Upper lobe of left lung (tissue), 6 donors: Measurements from ENCODE around the gene CAMK1D. TPM values are rescaled to one million over a fixed set of nuclear protein-coding genes. Genes with fewer than 3 reads are reported as not detected.

Experiments used
- ATAC-seq, 2 donors: fragments of 200-7000 bp; cut with Tn5 transposase; one replicate each; pipeline ENCODE4 v1.9.1; 2022; ENCODE audit warnings: mild to moderate bottlenecking in 2 of 2, moderate library complexity in 2 of 2; ENCODE audit not compliant: low FRiP score in 2 of 2
- DNase-seq, 2 donors: peaks; one replicate each; pipeline ENCODE4 v3.0.0-alpha.2; 2019 to 2020
- H3K27ac ChIP-seq, 4 donors: fragments of 200-600 bp; sonication (generic); one replicate each; pipeline ENCODE4 v1.5.1; 2016 to 2019
- H3K27me3 ChIP-seq, 4 donors: fragments of 200-600 bp; sonication (generic); one replicate each; pipeline ENCODE4 v1.5.1; 2017 to 2019
- H3K36me3 ChIP-seq, 4 donors: fragments of 200-600 bp; sonication (generic); one replicate each; pipeline ENCODE4 v1.5.1; 2016 to 2019
- H3K4me1 ChIP-seq, 4 donors: fragments of 200-600 bp; sonication (generic); one replicate each; pipeline ENCODE4 v1.5.1; 2018 to 2019
- H3K4me3 ChIP-seq, 4 donors: fragments of 200-600 bp; sonication (generic); one replicate each; pipeline ENCODE4 v1.5.1; 2017 to 2019; ENCODE audit warnings: mild to moderate bottlenecking in 2 of 4, moderate library complexity in 1 of 4
- H3K9me3 ChIP-seq, 4 donors: fragments of 200-600 bp; sonication (generic); one replicate each; pipeline ENCODE4 v1.5.1; 2018 to 2019
- EP300 ChIP-seq, 4 donors: sonication (generic); formaldehyde crosslinking; IDR thresholded peaks; one replicate each; pipeline ENCODE4 v1.5.1; 2017; ENCODE audit warnings: antibody characterized with exemption in 4 of 4, control low read depth in 2 of 4
- POLR2A ChIP-seq, 4 donors: fragments of 450-650 bp; IDR thresholded peaks; one replicate each; pipeline ENCODE4 v1.5.1; 2016 to 2017; ENCODE audit warnings: antibody characterized with exemption in 4 of 4, mild to moderate bottlenecking in 2 of 4
- POLR2AphosphoS5 ChIP-seq, 2 donors: sonication (generic); formaldehyde crosslinking; IDR thresholded peaks; one replicate each; pipeline ENCODE4 v1.5.1; 2017; ENCODE audit warnings: antibody characterized with exemption in 2 of 2
- WGBS, 2 donors: methylation state at CpG; one replicate each; pipeline ENCODE4 v1.1.5; 2017 to 2018; 5-methylcytosine and 5-hydroxymethylcytosine counted together
- total RNA-seq, 6 donors: library from RNA; depleted of rRNA in 4 of 6; stranded (reverse); fragments of >200 nt in 4 of 6; gene quantifications; one replicate each; pipeline versions ENCODE4 v1.1.0 to v1.2.1, GENCODE V29; 2016 to 2021
- TF ChIP-seq, protein P1 (sequence below), 6 experiments: fragments of 450-650 bp in 4 of 6; fragments of 200-600 bp in 2 of 6; sonication (generic) in 2 of 6; IDR thresholded peaks; one replicate each; pipeline ENCODE4 v1.5.1; 2016 to 2019; ENCODE audit warnings: antibody characterized with exemption in 6 of 6
- donor health status: DM: no; HTN: no; CAD: no; lungs with moderate emphysema.
- donor health status: DM: no; HTN: yes; CAD: no; lungs with severe emphysema.

CAMK1D gene
- total RNA-seq, 6 donors from 2014 or later: 6.2 to 29.2 (median 19.0) TPM

DNA sequence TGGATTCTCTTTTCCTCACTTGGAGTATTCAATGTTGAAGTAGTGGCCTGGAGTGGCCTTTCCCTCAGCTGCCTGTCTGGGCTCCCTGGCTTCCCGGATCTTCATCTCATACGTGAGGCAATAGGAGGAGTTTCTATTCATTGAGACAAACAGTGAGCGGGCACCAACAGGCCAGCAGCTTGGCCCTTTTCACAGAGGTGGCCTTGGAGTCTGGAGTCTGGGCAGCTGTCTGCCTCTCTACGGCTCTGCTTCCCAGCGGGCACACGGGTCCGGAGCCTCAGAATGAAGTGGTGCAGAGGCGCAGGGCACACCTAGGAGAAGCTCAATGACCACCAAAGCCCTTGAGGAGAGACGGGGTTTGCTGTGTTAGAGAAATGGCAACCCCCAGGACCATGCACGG lies 482.7 kb downstream of the CAMK1D start:
- H3K4me3 ChIP-seq: no peak overlapping the region
- H3K27ac ChIP-seq: no peak overlapping the region
- ATAC-seq: no peak
- H3K36me3 ChIP-seq: no peaks in the 10 kb centered on the region
- TF ChIP-seq, protein P1, sequence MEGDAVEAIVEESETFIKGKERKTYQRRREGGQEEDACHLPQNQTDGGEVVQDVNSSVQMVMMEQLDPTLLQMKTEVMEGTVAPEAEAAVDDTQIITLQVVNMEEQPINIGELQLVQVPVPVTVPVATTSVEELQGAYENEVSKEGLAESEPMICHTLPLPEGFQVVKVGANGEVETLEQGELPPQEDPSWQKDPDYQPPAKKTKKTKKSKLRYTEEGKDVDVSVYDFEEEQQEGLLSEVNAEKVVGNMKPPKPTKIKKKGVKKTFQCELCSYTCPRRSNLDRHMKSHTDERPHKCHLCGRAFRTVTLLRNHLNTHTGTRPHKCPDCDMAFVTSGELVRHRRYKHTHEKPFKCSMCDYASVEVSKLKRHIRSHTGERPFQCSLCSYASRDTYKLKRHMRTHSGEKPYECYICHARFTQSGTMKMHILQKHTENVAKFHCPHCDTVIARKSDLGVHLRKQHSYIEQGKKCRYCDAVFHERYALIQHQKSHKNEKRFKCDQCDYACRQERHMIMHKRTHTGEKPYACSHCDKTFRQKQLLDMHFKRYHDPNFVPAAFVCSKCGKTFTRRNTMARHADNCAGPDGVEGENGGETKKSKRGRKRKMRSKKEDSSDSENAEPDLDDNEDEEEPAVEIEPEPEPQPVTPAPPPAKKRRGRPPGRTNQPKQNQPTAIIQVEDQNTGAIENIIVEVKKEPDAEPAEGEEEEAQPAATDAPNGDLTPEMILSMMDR (IDR thresholded peaks at IDR 0.05): no peak
- no peak for TF ChIP-seq POLR2A (IDR thresholded peaks at IDR 0.05)
- no peaks in the 10 kb centered on the region for H3K4me1 ChIP-seq
- no peak for DNase-seq
- no peaks in the 10 kb centered on the region for H3K27me3 ChIP-seq
- 93 to 96% methylated on average over 10 of the region's 10 CpGs for WGBS, 2 donors
- H3K9me3 ChIP-seq: no peaks in the 10 kb centered on the region

DNA sequence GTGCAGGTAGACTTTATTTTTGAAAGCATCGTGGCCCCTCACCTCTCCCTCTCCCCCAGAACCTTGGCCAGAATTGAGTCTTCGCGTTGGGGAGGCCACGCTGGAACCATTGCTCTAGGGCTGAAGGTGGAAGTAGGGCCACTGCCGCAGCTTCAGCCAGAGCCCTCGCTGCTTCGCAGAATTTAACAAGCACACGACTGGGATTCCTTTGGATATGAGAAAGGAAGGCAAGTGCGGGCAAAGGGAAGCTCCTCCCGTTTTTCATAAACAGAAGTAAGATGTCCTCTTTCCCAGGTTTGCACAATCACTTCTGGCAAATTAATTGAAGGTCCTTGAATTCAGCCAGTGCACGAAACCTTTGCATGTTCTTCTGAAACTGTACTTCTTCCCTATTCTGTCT lies 484.1 kb downstream of the CAMK1D start:
- no peak for DNase-seq
- Histone ChIP-seq H3K27me3 (no peaks in the 10 kb centered on the region), H3K4me3 (no peak overlapping the region), H3K4me1 (no peaks in the 10 kb centered on the region), H3K9me3 (no peaks in the 10 kb centered on the region), H3K27ac (no peak overlapping the region), H3K36me3 (no peaks in the 10 kb centered on the region)
- WGBS, 2 donors: 79 to 85% methylated on average over 11 of the region's 11 CpGs
- TF ChIP-seq EP300 (IDR thresholded peaks at IDR 0.05) (no peak), POLR2AphosphoS5 (IDR thresholded peaks at IDR 0.05) (no peak), POLR2A (IDR thresholded peaks at IDR 0.05) (no peak)
- TF ChIP-seq, protein P1 (IDR thresholded peaks at IDR 0.05): no peak
- no peak for ATAC-seq

GRCh38 chr10:12834116-12834665 lies 484.8 kb downstream of the CAMK1D start:
- Histone ChIP-seq H3K4me3 (no peak overlapping the region), H3K9me3 (no peaks in the 10 kb centered on the region), H3K4me1 (no peaks in the 10 kb centered on the region), H3K27ac (no peak overlapping the region), H3K27me3 (no peaks in the 10 kb centered on the region), H3K36me3 (no peaks in the 10 kb centered on the region)
- DNase-seq (no peak), ATAC-seq (no peak)
- 86 to 91% methylated on average over 11 to 19 of the region's 19 CpGs for WGBS, 2 donors
- TF ChIP-seq POLR2AphosphoS5 (IDR thresholded peaks at IDR 0.05): no peak
- TF ChIP-seq, protein P1 (IDR thresholded peaks at IDR 0.05): no peak
- no peak for TF ChIP-seq EP300 (IDR thresholded peaks at IDR 0.05)
- TF ChIP-seq POLR2A (IDR thresholded peaks at IDR 0.05): no peak

DNA sequence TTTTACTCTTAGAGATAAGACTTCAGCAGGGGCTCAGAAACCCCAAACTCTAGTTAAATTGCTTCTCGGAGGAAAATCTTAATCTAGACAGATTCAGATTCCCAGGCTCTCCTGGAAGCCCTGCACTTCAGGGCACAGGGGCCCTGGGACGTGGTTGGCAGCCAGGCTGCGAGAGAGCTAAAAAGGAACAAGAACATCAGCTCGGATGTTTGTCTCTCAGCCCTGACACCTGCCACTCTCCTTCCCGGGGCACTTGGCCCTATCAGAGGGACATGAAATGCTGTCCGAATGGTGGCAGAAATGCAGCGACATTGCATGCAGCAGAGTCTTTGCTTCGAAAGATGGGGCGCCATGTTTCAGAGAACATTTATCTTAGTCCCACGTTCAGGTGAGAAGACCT lies 485.4 kb downstream of the CAMK1D start:
- DNase-seq: no peak
- TF ChIP-seq POLR2AphosphoS5 (IDR thresholded peaks at IDR 0.05) (no peak), EP300 (IDR thresholded peaks at IDR 0.05) (no peak), POLR2A (IDR thresholded peaks at IDR 0.05) (no peak)
- TF ChIP-seq, protein P1 (IDR thresholded peaks at IDR 0.05): no peak
- peaks cover 0 to 1% (median 0%) of the 10 kb centered on the region in 4 donors for H3K4me1 ChIP-seq

GRCh38 chr10:12835709-12836108 lies 486.4 kb downstream of the CAMK1D start:
- peak in 1 of 2 donors; percentile 81 for ATAC-seq
- TF ChIP-seq, protein P1 (IDR thresholded peaks at IDR 0.05): no peak
- no peak for TF ChIP-seq POLR2AphosphoS5 (IDR thresholded peaks at IDR 0.05)
- TF ChIP-seq EP300 (IDR thresholded peaks at IDR 0.05): no peak
- no peak for TF ChIP-seq POLR2A (IDR thresholded peaks at IDR 0.05)

More for the DNA sequence above, 485.4 kb downstream of the CAMK1D start:
- H3K36me3 ChIP-seq: no peaks in the 10 kb centered on the region
- H3K9me3 ChIP-seq: no peaks in the 10 kb centered on the region
- H3K27me3 ChIP-seq: no peaks in the 10 kb centered on the region
- 74 to 79% methylated on average over 9 to 10 of the region's 10 CpGs for WGBS, 2 donors
- no peak for ATAC-seq
- H3K27ac ChIP-seq: no peak overlapping the region
- no peak overlapping the region for H3K4me3 ChIP-seq

More at GRCh38 chr10:12835709-12836108, 486.4 kb downstream of the CAMK1D start:
- 66 to 81% methylated on average over 5 of the region's 5 CpGs for WGBS, 2 donors
- Histone ChIP-seq H3K27ac (no peak overlapping the region), H3K4me3 (no peak overlapping the region), H3K4me1 (peaks cover 0 to 6% (median 0%) of the 10 kb centered on the region in 4 donors), H3K9me3 (no peaks in the 10 kb centered on the region), H3K27me3 (no peaks in the 10 kb centered on the region), H3K36me3 (no peaks in the 10 kb centered on the region)
- DNase-seq: no peak
